ENCODE measurements around the gene WSCD2. TPM values are rescaled to one million over a fixed set of nuclear protein-coding genes. Genes with fewer than 3 reads are reported as not detected.

The WSCD2 gene
- total RNA-seq, 2 experiments from 2014 or later: not detected

DNA sequence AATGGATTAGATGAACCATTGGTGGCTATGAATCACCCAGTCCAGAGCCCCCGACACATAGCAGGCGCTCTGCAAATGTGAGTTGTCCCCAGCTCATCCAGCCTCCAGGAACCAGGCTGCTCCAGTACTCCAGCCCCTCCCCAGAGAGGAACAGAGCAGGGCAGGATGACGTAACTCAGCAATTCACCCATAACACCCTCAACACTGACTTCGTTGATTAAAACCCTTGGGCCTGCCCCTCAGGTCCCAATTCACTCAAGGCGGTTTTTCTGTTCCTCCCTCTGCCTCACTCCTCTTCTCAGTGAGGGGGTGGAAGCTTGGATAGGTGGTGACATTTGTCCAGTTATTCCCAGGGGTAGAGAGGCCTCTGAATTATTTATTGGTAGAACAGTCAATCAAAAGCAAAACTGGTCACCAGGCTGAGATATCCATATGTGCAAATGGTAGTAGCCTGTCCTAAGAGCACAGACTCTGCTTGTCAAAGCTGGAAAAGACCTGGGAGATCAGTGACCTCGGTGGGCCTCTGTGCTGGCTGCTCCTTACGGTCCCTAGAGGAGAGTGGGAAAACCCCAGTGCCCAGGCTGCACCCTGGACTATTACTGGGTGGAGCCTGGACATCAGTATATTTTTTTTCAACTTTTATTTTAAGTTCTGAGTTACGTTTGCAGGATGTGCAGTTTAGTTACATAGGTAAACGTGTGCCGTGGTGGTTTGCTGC is 113.1 kb downstream of the WSCD2 start:
- intact Hi-C loops (cut with DNase I, micrococcal nuclease): no loop called here
- no peak for DNase-seq
- H3K27ac Mint-ChIP-seq: no peak overlapping the region
- ATAC-seq (ENCODE audit: poor library complexity): no peak
- no peak overlapping the region for H3K4me3 Mint-ChIP-seq
- H3K4me3 ChIP-seq (ENCODE audit: low read length): no peak overlapping the region
- H3K36me3 ChIP-seq (ENCODE audit: insufficient read depth, low read length): no peaks in the 10 kb centered on the region
- no peaks in the 10 kb centered on the region for H3K4me1 Mint-ChIP-seq (ENCODE audit: low read depth)
- no peak for TF ChIP-seq CTCF (IDR thresholded peaks at IDR 0.05)
- CTCF ChIA-PET: no interaction called here
- no peaks in the 10 kb centered on the region for H3K9me3 Mint-ChIP-seq
- no peaks in the 10 kb centered on the region for H3K9me3 ChIP-seq (ENCODE audit: control insufficient read depth in 1 of 2, insufficient read depth in 1 of 2, low read length in 2 of 2)
- peaks cover 40% of the 10 kb centered on the region for H3K27me3 Mint-ChIP-seq
- H3K36me3 Mint-ChIP-seq (ENCODE audit: low read depth): no peaks in the 10 kb centered on the region
- H3K27me3 ChIP-seq (ENCODE audit: control insufficient read depth in 1 of 2, insufficient read depth in 2 of 2, low read length in 2 of 2): peaks cover 0 to 6% of the 10 kb centered on the region in 2 experiments
- POLR2A ChIA-PET: no interaction called here
- no peaks in the 10 kb centered on the region for H3K4me1 ChIP-seq (ENCODE audit: insufficient read depth, low read length)
- H3K27ac ChIP-seq (ENCODE audit: low read depth in 1 of 2, low read length in 2 of 2): no peak overlapping the region

- CTCF ChIA-PET: interaction anchor here (0.6 kb wide), 1 partner anchor 28 kb away, joined by 3 read pairs; no protein-coding TSS in a partner anchor
- ATAC-seq (ENCODE audit: poor library complexity): no peak
- Histone ChIP-seq H3K27ac (ENCODE audit: low read depth in 1 of 2, low read length in 2 of 2) (no peak overlapping the region), H3K4me3 (ENCODE audit: low read length) (no peak overlapping the region), H3K9me3 (ENCODE audit: control insufficient read depth in 1 of 2, insufficient read depth in 1 of 2, low read length in 2 of 2) (no peaks in the 10 kb centered on the region), H3K27me3 (ENCODE audit: control insufficient read depth in 1 of 2, insufficient read depth in 2 of 2, low read length in 2 of 2) (peaks cover 0 to 10% of the 10 kb centered on the region in 2 experiments), H3K36me3 (ENCODE audit: insufficient read depth, low read length) (no peaks in the 10 kb centered on the region), H3K4me1 (ENCODE audit: insufficient read depth, low read length) (no peaks in the 10 kb centered on the region)
- Mint-ChIP-seq H3K4me3 (no peak overlapping the region), H3K27me3 (peaks cover 40% of the 10 kb centered on the region), H3K36me3 (ENCODE audit: low read depth) (no peaks in the 10 kb centered on the region), H3K9me3 (no peaks in the 10 kb centered on the region), H3K4me1 (ENCODE audit: low read depth) (no peaks in the 10 kb centered on the region), H3K27ac (no peak overlapping the region)
- no peak for TF ChIP-seq CTCF (IDR thresholded peaks at IDR 0.05)
- no peak for DNase-seq
- POLR2A ChIA-PET: no interaction called here
- intact Hi-C loops (cut with DNase I, micrococcal nuclease): no loop called here
These were observed 118.0 kb downstream of the WSCD2 start for GRCh38 chr12:108247130-108247529.

- no peak for DNase-seq
- H3K4me1 Mint-ChIP-seq (ENCODE audit: low read depth): no peaks in the 10 kb centered on the region
- no peak overlapping the region for H3K4me3 Mint-ChIP-seq
- ChIA-PET POLR2A (no interaction called here), CTCF (no interaction called here)
- no peak overlapping the region for H3K27ac ChIP-seq (ENCODE audit: low read depth in 1 of 2, low read length in 2 of 2)
- H3K36me3 Mint-ChIP-seq (ENCODE audit: low read depth): no peaks in the 10 kb centered on the region
- H3K27me3 Mint-ChIP-seq: peaks cover 45% of the 10 kb centered on the region
- H3K36me3 ChIP-seq (ENCODE audit: insufficient read depth, low read length): no peaks in the 10 kb centered on the region
- peaks cover under 1 to 10% of the 10 kb centered on the region in 2 experiments for H3K27me3 ChIP-seq (ENCODE audit: control insufficient read depth in 1 of 2, insufficient read depth in 2 of 2, low read length in 2 of 2)
- H3K4me3 ChIP-seq (ENCODE audit: low read length): no peak overlapping the region
- no peaks in the 10 kb centered on the region for H3K9me3 ChIP-seq (ENCODE audit: control insufficient read depth in 1 of 2, insufficient read depth in 1 of 2, low read length in 2 of 2)
- no peak for ATAC-seq (ENCODE audit: poor library complexity)
- TF ChIP-seq CTCF (IDR thresholded peaks at IDR 0.05): no peak
- intact Hi-C loops (cut with DNase I, micrococcal nuclease): no loop called here
- H3K4me1 ChIP-seq (ENCODE audit: insufficient read depth, low read length): no peaks in the 10 kb centered on the region
- no peaks in the 10 kb centered on the region for H3K9me3 Mint-ChIP-seq
- no peak overlapping the region for H3K27ac Mint-ChIP-seq
These were observed 118.9 kb downstream of the WSCD2 start for GRCh38 chr12:108248011-108248410.

Data from CD4-positive, alpha-beta T cell (primary cell).